UCSD-AML1 (cell line): ENCODE data around the gene XPO6.

Experiments used
- DNase-seq: peaks from one replicate; lab custom pipeline; 2025; ENCODE audit not compliant: unreplicated experiment; lab: John Stamatoyannopoulos, UW

The XPO6 gene

GRCh38 chr16:28158136-28158535 is 53.6 kb downstream of the XPO6 start:
- no peak for DNase-seq

GRCh38 chr16:28156056-28156680 is 55.6 kb downstream of the XPO6 start:
- DNase-seq: no peak

DNA sequence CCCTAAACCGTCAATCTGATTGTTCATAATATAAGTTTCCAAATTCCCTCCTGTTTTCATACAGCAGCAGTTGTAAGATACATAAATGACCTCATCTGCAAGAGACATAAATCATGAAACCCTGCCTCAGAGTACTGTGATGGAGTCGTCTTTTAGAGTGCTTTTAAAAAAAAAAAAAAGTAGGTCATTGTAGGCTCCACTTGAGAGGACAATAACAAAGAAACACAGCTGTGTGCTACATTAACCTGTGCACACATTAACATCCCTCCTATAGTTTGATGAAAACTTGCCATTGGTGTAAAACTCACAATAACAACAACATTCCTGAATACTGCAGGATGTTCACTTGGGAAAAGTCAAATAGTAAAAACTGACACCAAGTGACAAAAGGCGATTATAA is 56.5 kb downstream of the XPO6 start:
- DNase-seq: no peak

DNA sequence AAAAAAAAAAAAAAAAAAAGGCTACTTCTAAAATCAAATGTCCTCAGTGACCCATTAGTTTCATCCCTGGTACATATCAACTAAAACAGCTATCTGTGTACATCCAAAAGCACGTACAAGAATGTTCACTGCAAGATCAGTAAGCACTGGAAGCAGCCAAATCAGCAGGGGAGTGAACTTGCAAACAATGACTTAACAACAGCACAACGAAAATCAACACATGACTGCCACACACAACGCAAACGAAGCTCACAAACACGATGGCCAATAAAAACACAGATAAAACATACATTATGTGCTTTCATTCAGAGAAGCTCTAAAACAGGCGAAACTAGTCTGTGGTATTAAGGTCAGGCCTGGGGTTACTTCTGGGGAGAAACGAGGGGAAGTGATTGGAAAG is 60.6 kb downstream of the XPO6 start:
- DNase-seq: no peak

DNA sequence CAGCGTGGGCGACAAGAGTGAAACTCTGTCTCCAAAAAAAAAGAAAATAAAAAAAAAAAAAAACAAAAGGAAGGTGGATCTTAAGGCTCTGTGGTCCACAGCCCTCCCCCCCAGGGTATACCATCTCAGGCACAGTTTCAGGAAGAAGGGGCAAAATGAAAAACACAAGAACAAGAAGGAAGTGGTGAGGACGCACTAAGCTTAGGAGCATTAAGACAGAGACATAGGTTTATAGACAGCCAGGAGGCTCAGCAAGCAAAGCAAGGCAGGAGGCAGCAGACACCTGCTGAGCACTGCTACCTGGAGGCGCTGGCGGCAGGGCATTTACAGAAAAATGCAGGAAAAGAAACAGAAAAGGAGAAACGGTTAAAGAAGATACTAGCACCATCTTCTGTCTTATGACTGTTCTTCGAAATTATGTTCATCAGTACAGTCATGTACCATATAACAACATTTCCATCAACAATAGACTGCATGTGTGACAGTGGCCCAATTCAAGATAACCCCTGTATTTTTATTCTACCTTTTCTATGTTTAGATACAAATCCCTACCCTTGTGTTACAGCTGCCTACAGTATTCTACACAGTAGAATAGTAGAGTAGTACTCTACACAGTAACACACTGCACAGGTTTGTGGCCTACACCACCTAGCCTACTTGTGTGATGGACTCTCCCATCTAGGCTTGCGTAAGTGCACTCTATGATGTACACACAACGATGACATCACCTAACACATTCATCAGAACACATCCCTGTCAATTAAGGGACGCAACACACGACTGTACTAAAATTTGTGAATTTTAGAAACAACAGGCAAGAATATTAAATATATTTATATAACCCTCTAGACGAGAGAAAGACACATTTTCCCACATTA is 62.5 kb downstream of the XPO6 start:
- DNase-seq: no peak

- DNase-seq: no peak
These were observed 65.2 kb downstream of the XPO6 start for GRCh38 chr16:28146536-28146935.

- DNase-seq: no peak
These were observed 66.0 kb downstream of the XPO6 start for GRCh38 chr16:28145796-28146195.

DNA sequence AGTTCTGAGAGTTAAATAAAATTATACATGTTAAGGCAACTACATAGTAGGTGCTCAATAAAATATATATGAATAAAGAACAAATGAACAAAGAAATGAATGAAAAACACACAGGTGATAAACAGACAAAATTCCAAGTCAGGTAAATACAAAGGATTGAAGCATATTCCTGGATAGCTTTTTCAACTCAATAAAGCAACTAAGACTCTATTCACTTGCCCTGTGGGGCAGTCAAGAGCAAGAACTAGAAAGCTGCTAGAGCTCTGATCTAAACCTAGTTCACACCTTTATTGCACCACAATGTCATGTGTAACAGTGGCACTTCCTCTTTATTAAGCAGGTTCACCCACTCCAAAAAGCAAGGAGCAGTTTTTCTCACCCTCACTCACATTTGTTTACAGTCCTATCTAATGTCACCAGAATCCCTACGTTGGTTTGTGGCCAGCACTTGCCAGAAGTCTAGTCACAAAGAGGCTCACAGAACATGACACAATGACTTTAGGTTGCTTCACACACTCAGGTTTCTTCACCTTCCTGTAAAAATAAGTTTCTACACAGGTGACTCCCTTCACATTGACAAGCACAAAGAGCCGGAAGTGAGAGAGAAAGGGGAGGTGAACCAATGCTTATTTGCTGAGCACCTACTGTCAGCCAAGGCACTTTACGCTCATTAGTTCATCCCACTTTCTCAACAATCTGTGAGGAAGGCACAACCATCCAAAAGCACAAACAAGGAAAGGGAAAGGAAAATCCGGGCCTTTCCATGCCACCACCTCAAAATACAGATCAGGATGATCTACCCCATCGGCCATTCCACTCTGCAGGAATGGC is 70.8 kb downstream of the XPO6 start:
- no peak for DNase-seq

GRCh38 chr16:28139530-28139929 is 72.2 kb downstream of the XPO6 start:
- no peak for DNase-seq

GRCh38 chr16:28136751-28137434 is 74.9 kb downstream of the XPO6 start:
- no peak for DNase-seq

GRCh38 chr16:28133666-28134065 is 78.1 kb downstream of the XPO6 start:
- DNase-seq: no peak

DNA sequence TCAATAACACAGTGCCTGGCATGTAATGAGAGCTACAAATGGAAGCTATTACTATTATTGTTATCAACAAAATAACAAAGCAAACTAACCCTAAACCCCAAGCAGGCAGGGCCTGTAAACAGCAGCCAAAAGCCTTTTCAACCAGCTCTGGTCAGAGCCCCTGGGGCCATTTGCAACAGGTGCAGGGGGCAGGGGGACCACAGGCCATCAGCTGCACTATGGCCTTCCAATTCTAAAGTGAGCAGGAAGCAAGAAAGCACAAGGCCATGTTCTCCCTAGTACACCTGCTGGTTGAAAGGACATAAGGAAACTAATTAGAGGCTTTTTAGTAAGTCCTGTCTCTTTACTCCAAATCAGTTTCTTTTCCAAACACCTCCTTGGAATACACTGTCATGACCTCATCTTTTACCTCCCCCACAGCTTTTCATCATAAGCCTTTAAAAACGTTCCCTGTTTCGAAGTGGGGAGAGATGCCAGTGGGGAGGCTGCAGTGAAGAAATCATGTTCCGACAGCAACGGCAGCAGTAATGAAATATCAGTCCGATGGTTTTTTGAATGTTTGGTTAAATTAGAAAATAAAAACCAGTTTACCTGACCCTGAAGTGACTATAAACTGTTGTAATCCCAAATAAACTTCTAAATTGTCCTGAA is 79.9 kb downstream of the XPO6 start:
- no peak for DNase-seq

DNA sequence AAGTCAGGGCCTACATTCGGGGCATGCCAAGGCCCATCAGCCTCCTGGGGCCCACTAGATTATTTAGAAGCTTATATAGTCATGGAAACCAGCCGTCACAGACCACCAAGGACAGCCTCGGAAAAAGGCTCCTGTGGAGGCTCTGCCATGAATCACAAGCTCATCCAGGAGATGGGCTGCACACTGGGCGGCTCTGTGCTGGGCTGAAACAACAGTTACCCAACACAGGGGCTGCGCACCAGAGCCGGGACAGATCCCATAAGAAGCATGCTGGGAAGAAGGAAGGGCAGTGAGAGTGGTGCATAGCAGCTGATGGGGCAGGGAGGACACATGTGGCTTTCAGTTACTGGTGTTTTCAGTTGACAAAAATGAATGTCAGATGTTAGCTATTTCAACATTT is 80.6 kb downstream of the XPO6 start:
- DNase-seq: no peak

- DNase-seq: no peak
These were observed 81.4 kb downstream of the XPO6 start for GRCh38 chr16:28130099-28131088.

- no peak for DNase-seq
These were observed 84.8 kb downstream of the XPO6 start for GRCh38 chr16:28126684-28127620.

DNA sequence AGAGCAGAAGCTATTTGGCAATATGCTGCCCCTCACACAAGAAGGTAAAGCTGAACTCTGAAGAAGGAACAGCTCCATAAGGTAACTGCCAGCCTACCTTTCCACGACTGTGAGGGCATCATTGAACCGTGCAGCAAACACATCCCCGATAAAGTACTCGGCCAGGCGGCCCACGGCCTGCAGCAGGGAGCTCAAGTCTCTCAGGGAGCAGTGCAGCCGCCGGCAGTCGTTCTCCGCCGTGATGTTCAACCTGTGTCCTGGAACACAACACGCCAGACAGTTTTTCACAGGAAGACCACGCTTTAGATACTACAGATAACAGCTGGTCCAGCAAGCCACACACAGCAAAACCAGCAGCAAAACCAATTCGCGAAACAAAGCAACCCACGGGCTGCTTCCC is 86.2 kb downstream of the XPO6 start:
- no peak for DNase-seq

- DNase-seq: no peak
These were observed 90.2 kb downstream of the XPO6 start for GRCh38 chr16:28121527-28121926.

- no peak for DNase-seq
These were observed 91.0 kb downstream of the XPO6 start for GRCh38 chr16:28120754-28121153.
